Astrocyte (in vitro differentiated cells and primary cell): Measurements from ENCODE around the gene FBXO11. TPM values are rescaled to one million over a fixed set of nuclear protein-coding genes. Genes with fewer than 3 reads are reported as not detected.

Experiments
- DNase-seq: peaks from one replicate; pipeline ENCODE4 v3.0.0-alpha.2; 2010; ENCODE audit warnings: low read depth
- FAIRE-seq: peaks from 2 replicates; lab custom pipeline; 2011; peaks lifted over from hg19 to GRCh38; lab: Jason Lieb, UNC
- H2AFZ ChIP-seq: 2 replicates; pipeline ENCODE4 v1.6.0; 2012; ENCODE audit warnings: low read depth, low read length, inconsistent platforms
- H3K27ac ChIP-seq: 2 replicates; pipeline ENCODE4 v1.5.1; 2011; ENCODE audit warnings: low read depth, low read length, inconsistent platforms
- H3K27me3 ChIP-seq: 2 replicates; pipeline ENCODE4 v1.6.0; 2011; ENCODE audit warnings: low read length, inconsistent platforms; ENCODE audit not compliant: insufficient read depth
- H3K36me3 ChIP-seq: 2 replicates; pipeline ENCODE4 v1.5.1; 2011; ENCODE audit warnings: low read length, inconsistent platforms; ENCODE audit not compliant: insufficient read depth
- H3K4me1 ChIP-seq: 2 replicates; pipeline ENCODE4 v1.5.1; 2011; ENCODE audit warnings: low read length, inconsistent platforms; ENCODE audit not compliant: insufficient read depth
- H3K4me2 ChIP-seq: 2 replicates; pipeline ENCODE4 v1.6.0; 2012; ENCODE audit warnings: low read length, inconsistent platforms
- H3K4me3 ChIP-seq: 2 replicates; pipeline ENCODE4 v1.5.1; 2011; ENCODE audit warnings: low read depth, mild to moderate bottlenecking, low read length, inconsistent platforms; ENCODE audit not compliant: insufficient read depth
- H3K79me2 ChIP-seq: 2 replicates; pipeline ENCODE4 v1.6.0; 2012; ENCODE audit warnings: mild to moderate bottlenecking, low read length, inconsistent platforms; ENCODE audit not compliant: insufficient read depth
- H3K9ac ChIP-seq: 2 replicates; pipeline ENCODE4 v1.6.0; 2012; ENCODE audit warnings: mild to moderate bottlenecking, low read length, inconsistent platforms
- H3K9me3 ChIP-seq: 2 replicates; pipeline ENCODE4 v1.5.1; 2012; ENCODE audit warnings: low read depth, mild to moderate bottlenecking, low read length, inconsistent platforms; ENCODE audit not compliant: insufficient read depth
- H4K20me1 ChIP-seq: 2 replicates; pipeline ENCODE4 v1.6.0; 2012; ENCODE audit warnings: low read length, inconsistent platforms; ENCODE audit not compliant: insufficient read depth
- H3K27ac Mint-ChIP-seq: one replicate; pipeline ENCODE4 v1.8.0; 2021; ENCODE audit warnings: mild to moderate bottlenecking, mixed read lengths; ENCODE audit not compliant: unreplicated experiment
- H3K27me3 Mint-ChIP-seq: one replicate; pipeline ENCODE4 v1.8.0; 2021; ENCODE audit warnings: low read depth, mixed read lengths; ENCODE audit not compliant: unreplicated experiment
- H3K36me3 Mint-ChIP-seq: one replicate; pipeline ENCODE4 v1.8.0; 2021; ENCODE audit warnings: low read depth, mixed read lengths; ENCODE audit not compliant: unreplicated experiment
- H3K4me1 Mint-ChIP-seq: one replicate; pipeline ENCODE4 v1.8.0; 2021; ENCODE audit warnings: low read depth, mixed read lengths; ENCODE audit not compliant: unreplicated experiment
- H3K4me3 Mint-ChIP-seq: one replicate; pipeline ENCODE4 v1.8.0; 2021; ENCODE audit warnings: mild to moderate bottlenecking, moderate library complexity, mixed read lengths; ENCODE audit not compliant: unreplicated experiment
- H3K9me3 Mint-ChIP-seq: one replicate; pipeline ENCODE4 v1.8.0; 2021; ENCODE audit warnings: mild to moderate bottlenecking, mixed read lengths; ENCODE audit not compliant: unreplicated experiment
- CTCF ChIP-seq: IDR thresholded peaks from 2 replicates; pipeline ENCODE4 v1.5.1; 2011; ENCODE audit warnings: low read depth, mild to moderate bottlenecking, inconsistent platforms, low read length, moderate library complexity; ENCODE audit not compliant: insufficient read depth
- EZH2 ChIP-seq: IDR thresholded peaks from 2 replicates; pipeline ENCODE4 v1.6.1; 2012; ENCODE audit warnings: mild to moderate bottlenecking, low read length, inconsistent platforms; ENCODE audit not compliant: insufficient read depth
- total RNA-seq: library from RNA; stranded (reverse); gene quantifications from 2 replicates; pipeline ENCODE4 v1.2.1, GENCODE V29; 2021

FBXO11 gene
- total RNA-seq, 1 donor from 2014 or later: 70.8 TPM

GRCh38 chr2:47782381-47782670 lies 124.0 kb downstream of the FBXO11 start:
- no peak for DNase-seq
- H3K36me3 ChIP-seq: no peaks in the 10 kb centered on the region
- Mint-ChIP-seq H3K9me3 (no peaks in the 10 kb centered on the region), H3K4me1 (peaks cover 9% of the 10 kb centered on the region), H3K4me3 (peak overlapping the region; percentile 84), H3K27me3 (no peaks in the 10 kb centered on the region), H3K36me3 (no peaks in the 10 kb centered on the region), H3K27ac (peak overlapping the region; percentile 75)
- H3K4me3 ChIP-seq: peak overlapping the region; percentile 90
- FAIRE-seq: no peak
- peaks cover 8% of the 10 kb centered on the region for H3K4me1 ChIP-seq
- TF ChIP-seq CTCF: no peak
- no peak for TF ChIP-seq EZH2
- H4K20me1 ChIP-seq: peaks cover 31% of the 10 kb centered on the region
- peak overlapping the region; percentile 95 for H3K9ac ChIP-seq
- H3K27ac ChIP-seq: peak overlapping the region; percentile 67
- H3K79me2 ChIP-seq: peaks cover 35% of the 10 kb centered on the region
- peak overlapping the region; percentile 87 for H2AFZ ChIP-seq
- no peaks in the 10 kb centered on the region for H3K9me3 ChIP-seq
- no peaks in the 10 kb centered on the region for H3K27me3 ChIP-seq
- H3K4me2 ChIP-seq: peak overlapping the region; percentile 88

- Histone ChIP-seq H3K4me1 (peaks cover 4% of the 10 kb centered on the region), H3K79me2 (peaks cover 6% of the 10 kb centered on the region), H3K36me3 (no peaks in the 10 kb centered on the region), H3K27me3 (no peaks in the 10 kb centered on the region), H4K20me1 (peaks cover 3% of the 10 kb centered on the region), H3K4me3 (no peak overlapping the region), H3K27ac (no peak overlapping the region), H2AFZ (no peak overlapping the region), H3K9me3 (no peaks in the 10 kb centered on the region), H3K4me2 (no peak overlapping the region), H3K9ac (no peak overlapping the region)
- no peak overlapping the region for H3K4me3 Mint-ChIP-seq
- H3K36me3 Mint-ChIP-seq: no peaks in the 10 kb centered on the region
- H3K9me3 Mint-ChIP-seq: no peaks in the 10 kb centered on the region
- H3K4me1 Mint-ChIP-seq: no peaks in the 10 kb centered on the region
- FAIRE-seq: no peak
- no peak overlapping the region for H3K27ac Mint-ChIP-seq
- TF ChIP-seq CTCF (no peak), EZH2 (no peak)
- H3K27me3 Mint-ChIP-seq: no peaks in the 10 kb centered on the region
- DNase-seq: no peak
Observed at GRCh38 chr2:47779426-47779790, 126.9 kb downstream of the FBXO11 start.

GRCh38 chr2:47778698-47779425 lies 127.4 kb downstream of the FBXO11 start:
- FAIRE-seq (no peak), DNase-seq (no peak)
- Histone ChIP-seq H3K36me3 (no peaks in the 10 kb centered on the region), H3K4me2 (no peak overlapping the region), H4K20me1 (no peaks in the 10 kb centered on the region), H3K79me2 (peaks cover under 1% of the 10 kb centered on the region), H3K27me3 (no peaks in the 10 kb centered on the region), H3K4me3 (no peak overlapping the region), H3K4me1 (peaks cover 4% of the 10 kb centered on the region), H3K9ac (no peak overlapping the region), H3K9me3 (no peaks in the 10 kb centered on the region), H2AFZ (no peak overlapping the region), H3K27ac (no peak overlapping the region)
- no peaks in the 10 kb centered on the region for H3K4me1 Mint-ChIP-seq
- H3K4me3 Mint-ChIP-seq: no peak overlapping the region
- no peak for TF ChIP-seq CTCF
- TF ChIP-seq EZH2: no peak
- H3K27ac Mint-ChIP-seq: no peak overlapping the region
- H3K36me3 Mint-ChIP-seq: no peaks in the 10 kb centered on the region
- no peaks in the 10 kb centered on the region for H3K27me3 Mint-ChIP-seq
- H3K9me3 Mint-ChIP-seq: no peaks in the 10 kb centered on the region
